HepG2 (cell line): ENCODE measurements around the gene HOXD9. TPM values are rescaled to one million over a fixed set of nuclear protein-coding genes. Genes with fewer than 3 reads are reported as not detected.

ENCODE experiments used
- ATAC-seq: fragments of 200-7000 bp; cut with Tn5 transposase; 3 replicates; pipeline ENCODE4 v1.9.1; 2020; ENCODE audit warnings: mild to moderate bottlenecking, moderate library complexity
- BruUV-seq: library from RNA; stranded (reverse); fragments of 400-500 nt; replicated peaks from 2 replicates; lab custom pipeline; 2021; lab: Mats Ljungman, UMichigan
- CTCF ChIA-PET: fragments of 300-600 bp; formaldehyde crosslinking; extraction: SDS; loops from one replicate; lab custom pipeline; 2021; ENCODE audit warnings: low total read pairs, inconsistent platforms, low intra/inter-chr PET ratio; lab: Yijun Ruan, JAX
- POLR2A ChIA-PET: fragments of 350-600 bp; sonication (Branson Sonifier 250); formaldehyde crosslinking; loops from one replicate; lab custom pipeline; 2020; ENCODE audit warnings: antibody characterized with exemption, inconsistent platforms; lab: Yijun Ruan, JAX
- DNase-seq: peaks from one replicate; pipeline ENCODE4 v3.0.0-alpha.2; 2015; ENCODE audit warnings: low spot score
- FAIRE-seq: peaks from 3 replicates; lab custom pipeline; 2011; peaks lifted over from hg19 to GRCh38; lab: Jason Lieb, UNC
- H2AFZ ChIP-seq: one replicate; pipeline ENCODE4 v1.6.1; 2011; ENCODE audit warnings: low read length, inconsistent platforms
- H3K27ac ChIP-seq: fragments of 300-600 bp; 3 replicates; pipeline ENCODE4 v1.8.0; 2011; ENCODE audit warnings: mixed run types, mild to moderate bottlenecking, mixed read lengths, low read length, inconsistent platforms; ENCODE audit not compliant: insufficient read depth; ENCODE audit errors: extremely low read length
- H3K27me3 ChIP-seq, 2 experiments: fragments of 200-600 bp in 1 of 2; 2 replicates in 1 of 2; 3 replicates in 1 of 2; pipeline versions ENCODE4 v1.6.0 to v1.8.0; 2011; ENCODE audit warnings: low read length in 2 of 2, mild to moderate bottlenecking in 2 of 2, moderate library complexity in 2 of 2, inconsistent platforms in 1 of 2; ENCODE audit not compliant: insufficient read depth in 2 of 2, control insufficient read depth in 1 of 2
- H3K36me3 ChIP-seq, 2 experiments: fragments of 200-600 bp in 1 of 2; replicated peaks in 1 of 2; 2 replicates in 1 of 2; 3 replicates in 1 of 2; pipeline versions ENCODE4 v1.5.1 to v1.8.0; 2011; ENCODE audit warnings: low read length in 2 of 2, inconsistent platforms in 1 of 2; ENCODE audit not compliant: insufficient read depth in 2 of 2, control insufficient read depth in 1 of 2
- H3K4me1 ChIP-seq: 2 replicates; pipeline ENCODE4 v1.5.1; 2012; ENCODE audit warnings: low read length, inconsistent platforms; ENCODE audit not compliant: insufficient read depth
- H3K4me2 ChIP-seq: 2 replicates; pipeline ENCODE4 v1.6.0; 2011; ENCODE audit warnings: low read depth, low read length, inconsistent platforms
- H3K4me3 ChIP-seq, 3 experiments: fragments of 200-600 bp in 1 of 3; sonication (generic), shearing (Covaris generic) in 1 of 3; replicated peaks in 1 of 3; 2 replicates each; pipeline ENCODE4 v1.5.1; 2011 to 2016; ENCODE audit warnings: low read length in 3 of 3, inconsistent platforms in 2 of 3, low read depth in 2 of 3, mild to moderate bottlenecking in 2 of 3, control low read depth in 1 of 3, mixed read lengths in 1 of 3; ENCODE audit not compliant: insufficient read depth in 1 of 3
- H3K79me2 ChIP-seq: one replicate; pipeline ENCODE4 v1.6.1; 2011; ENCODE audit warnings: low read length, inconsistent platforms; ENCODE audit not compliant: insufficient read depth
- H3K9ac ChIP-seq: 2 replicates; pipeline ENCODE4 v1.6.0; 2011; ENCODE audit warnings: mild to moderate bottlenecking, low read depth, low read length, inconsistent platforms; ENCODE audit not compliant: insufficient read depth
- H3K9me3 ChIP-seq: 2 replicates; pipeline ENCODE4 v1.5.1; 2012; ENCODE audit warnings: mild to moderate bottlenecking, low read length
- H4K20me1 ChIP-seq: 2 replicates; pipeline ENCODE4 v1.6.0; 2011; ENCODE audit warnings: inconsistent platforms, mild to moderate bottlenecking, low read length, moderate library complexity; ENCODE audit not compliant: insufficient read depth
- ATM ChIP-seq: fragments of 450-650 bp; IDR thresholded peaks from 2 replicates; pipeline ENCODE4 v1.7.1; 2017; ENCODE audit warnings: mild to moderate bottlenecking, borderline replicate concordance
- CCDC6 ChIP-seq: sonication (generic); formaldehyde crosslinking; IDR thresholded peaks from 2 replicates; pipeline ENCODE4 v1.8.1; 2022; ENCODE audit warnings: mild to moderate bottlenecking, missing genetic modification reagents, moderate library complexity
- CHD4 ChIP-seq: fragments of 200-600 bp; sonication (generic); IDR thresholded peaks from 2 replicates; pipeline ENCODE4 v1.7.0; 2017; ENCODE audit warnings: mild to moderate bottlenecking, low read length, borderline replicate concordance
- EED ChIP-seq: sonication (generic); formaldehyde crosslinking; IDR thresholded peaks from 2 replicates; pipeline ENCODE4 v1.5.0; 2020; ENCODE audit warnings: mild to moderate bottlenecking, missing genetic modification reagents
- HDAC1 ChIP-seq: sonication (generic); formaldehyde crosslinking; IDR thresholded peaks from 2 replicates; pipeline ENCODE4 v1.5.1; 2020; ENCODE audit warnings: mild to moderate bottlenecking, missing genetic modification reagents
- KAT7 ChIP-seq: IDR thresholded peaks from 2 replicates; pipeline ENCODE4 v1.6.1; 2018; ENCODE audit warnings: borderline replicate concordance, missing compliant biosample characterization
- KAT8 ChIP-seq: IDR thresholded peaks from 2 replicates; pipeline ENCODE4 v1.6.1; 2016; ENCODE audit warnings: missing genetic modification reagents, missing compliant biosample characterization
- NR2F1 ChIP-seq, 2 experiments: fragments of 450-650 bp in 1 of 2; formaldehyde crosslinking in 1 of 2; IDR thresholded peaks; 2 replicates each; pipeline versions ENCODE4 v1.5.0 to v1.6.1; 2016 to 2020; ENCODE audit warnings: mild to moderate bottlenecking in 1 of 2, missing compliant biosample characterization in 1 of 2, missing genetic modification reagents in 1 of 2, moderate library complexity in 1 of 2
- ZNF44 ChIP-seq: sonication (generic); formaldehyde crosslinking; IDR thresholded peaks from 2 replicates; pipeline ENCODE4 v1.5.1; 2020; ENCODE audit warnings: mild to moderate bottlenecking, missing genetic modification reagents
- WGBS: methylation state at CpG from one replicate; pipeline ENCODE4 v1.1.6; 2017; ENCODE audit warnings: low lambda C conversion rate; 5-methylcytosine and 5-hydroxymethylcytosine counted together
- in situ Hi-C: cut with HindIII; loops from 2 replicates; pipeline ENCODE4 v1.10.0; 2017; ENCODE audit warnings: low pct_unique_long_range_greater_than_20kb; ENCODE audit not compliant: extremely low pct_ligation_motif_present
- intact Hi-C: fragments of 100-400 bp; cut with micrococcal nuclease; formaldehyde crosslinking; loops from one replicate; pipeline ENCODE4 v1.10.0; 2022; ENCODE audit not compliant: unreplicated experiment
- polyA plus RNA-seq, 8 experiments: library from polyadenylated mRNA; depleted of rRNA in 3 of 8; stranded (reverse) in 7 of 8; unstranded in 1 of 8; fragments of >200 nt; fragmentation: Illumina TruSeq in 4 of 8; extraction: Trizol in 4 of 8; gene quantifications; 2 replicates each; pipeline versions ENCODE4 v1.2.1 to v1.2.3, GENCODE V29; 2011 to 2016; ENCODE audit warnings: low read depth in 4 of 8, missing spikeins in 1 of 8, mixed read lengths in 1 of 8; ENCODE audit not compliant: insufficient read depth in 1 of 8
- total RNA-seq, 5 experiments: library from RNA; depleted of rRNA; stranded (reverse); fragments of >200 nt; fragmentation: Illumina TruSeq; extraction: Trizol; gene quantifications; 2 replicates each; pipeline ENCODE4 v1.2.3, GENCODE V29; 2016; ENCODE audit warnings: low read depth in 1 of 5

Gene HOXD9
- total and polyA plus RNA-seq, 2 of the 13 experiments (the other 11 are each of a cell fraction or from before 2014, with no cell fraction given): not detected

DNA sequence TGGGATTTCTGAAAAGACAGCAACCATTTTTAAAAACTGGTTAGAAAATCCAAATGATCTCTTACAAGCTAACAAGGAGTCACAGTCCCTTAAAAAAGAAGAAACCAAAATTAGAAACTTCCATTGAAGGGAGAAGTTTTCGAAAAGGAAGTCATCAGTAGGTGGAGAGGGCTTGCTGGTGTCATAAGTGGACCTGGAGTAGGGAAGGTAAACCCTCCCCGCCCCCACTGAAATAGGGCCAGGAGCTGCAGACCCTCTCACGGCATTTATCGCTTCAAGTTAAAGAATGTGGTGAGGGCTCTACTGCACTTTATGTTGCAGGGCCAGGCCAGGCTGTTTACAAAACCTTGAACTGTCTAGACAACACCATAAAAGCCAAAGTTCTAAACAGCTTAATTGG, 12.6 kb upstream of the HOXD9 start:
- DNase-seq (no peak), FAIRE-seq (no peak), ATAC-seq (no peak)
- H3K4me1 ChIP-seq: peaks cover 13% of the 10 kb centered on the region
- H3K4me2 ChIP-seq: no peak overlapping the region
- H3K27me3 ChIP-seq: peaks cover 26 to 88% of the 10 kb centered on the region in 2 experiments
- H3K4me3 ChIP-seq: no peak overlapping the region
- CTCF ChIA-PET: no interaction called here
- in situ Hi-C loops: loop anchor here (10.0 kb wide), 1 partner anchor 1075 kb away; no protein-coding TSS in a partner anchor
- TF ChIP-seq HDAC1 (CRISPR knock-in tag) (no peak), ATM (no peak), EED (CRISPR knock-in tag) (no peak), KAT8 (CRISPR knock-in tag) (no peak), KAT7 (CRISPR knock-in tag) (no peak), ZNF44 (CRISPR knock-in tag) (no peak), CHD4 (no peak)
- no peaks in the 10 kb centered on the region for H3K79me2 ChIP-seq
- POLR2A ChIA-PET: no interaction called here
- H2AFZ ChIP-seq: no peak overlapping the region
- no peaks in the 10 kb centered on the region for H3K9me3 ChIP-seq
- intact Hi-C loops: loop anchor here (5.0 kb wide), 2 partner anchors 527 to 1037 kb away; no protein-coding TSS in a partner anchor
- no peak overlapping the region for H3K9ac ChIP-seq
- H3K36me3 ChIP-seq: no peaks in the 10 kb centered on the region
- H4K20me1 ChIP-seq: no peaks in the 10 kb centered on the region
- H3K27ac ChIP-seq: no peak overlapping the region
- BruUV-seq: no TSS peak
- 36% methylated on average over 4 of the region's 4 CpGs for WGBS

DNA sequence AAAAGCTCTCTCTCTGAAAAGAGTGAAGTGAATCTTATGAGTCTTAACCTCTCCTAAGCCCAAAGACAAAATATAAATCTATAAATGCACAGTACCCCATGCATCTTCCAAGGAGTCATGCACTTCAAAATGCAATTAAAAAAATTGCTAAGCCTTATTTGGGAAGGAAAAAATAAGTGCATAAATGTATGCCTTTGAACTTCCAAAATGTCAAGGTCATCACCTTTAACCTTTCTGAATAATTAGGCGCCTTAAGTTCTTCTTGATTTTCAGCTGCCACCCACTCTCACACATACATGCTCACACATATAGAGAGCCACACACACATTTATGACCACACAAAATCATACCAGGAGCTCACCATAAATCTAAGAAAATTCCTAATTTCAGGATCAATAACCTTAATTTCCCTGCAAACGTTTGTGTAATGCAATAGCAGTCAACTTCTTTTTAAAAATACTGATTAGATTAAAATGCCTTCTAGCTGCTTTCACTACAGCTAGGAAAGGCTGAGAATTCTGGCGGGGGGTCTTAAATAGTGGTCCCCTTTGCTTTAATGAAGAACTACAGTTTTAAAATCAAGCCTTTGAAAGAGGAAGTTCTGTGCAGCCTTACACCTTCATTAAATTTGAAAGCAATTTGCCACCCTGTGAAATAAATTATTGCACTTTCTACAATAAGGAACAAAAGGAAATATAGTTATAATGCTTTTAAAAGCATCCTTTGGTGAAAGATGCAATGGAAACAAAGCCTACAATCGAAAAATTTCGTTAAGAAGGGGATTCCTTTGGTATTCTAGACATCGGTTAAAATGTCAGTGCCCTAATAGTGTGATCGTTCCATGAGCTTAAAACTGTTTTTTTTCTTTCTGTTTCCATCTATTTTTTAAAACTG, 11.9 kb upstream of the HOXD9 start:
- FAIRE-seq: no peak
- no peak overlapping the region for H3K9ac ChIP-seq
- no peaks in the 10 kb centered on the region for H3K79me2 ChIP-seq
- intact Hi-C loops (loop anchor here (5.0 kb wide), 2 partner anchors 527 to 1037 kb away; no protein-coding TSS in a partner anchor), in situ Hi-C loops (no loop called here)
- peaks cover 20 to 88% of the 10 kb centered on the region in 2 experiments for H3K27me3 ChIP-seq
- no TSS peak for BruUV-seq
- POLR2A ChIA-PET: no interaction called here
- no peaks in the 10 kb centered on the region for H3K9me3 ChIP-seq
- 39% methylated on average over 7 of the region's 7 CpGs for WGBS
- H3K4me1 ChIP-seq: peaks cover 14% of the 10 kb centered on the region
- H2AFZ ChIP-seq: no peak overlapping the region
- CTCF ChIA-PET: no interaction called here
- no peak for DNase-seq
- no peaks in the 10 kb centered on the region for H4K20me1 ChIP-seq
- ATAC-seq: no peak
- no peak overlapping the region for H3K4me3 ChIP-seq
- TF ChIP-seq NR2F1 (CRISPR knock-in tag; IDR thresholded peaks at IDR 0.05) (0 out of 4 replicates have a peak, but pooled peaks of 1 of the 2 experiments have one; percentile 49), CCDC6 (CRISPR knock-in tag) (no peak)
- no peak overlapping the region for H3K27ac ChIP-seq
- H3K4me2 ChIP-seq: no peak overlapping the region
- no peaks in the 10 kb centered on the region for H3K36me3 ChIP-seq
